Endothelial cell (in vitro differentiated cells): ENCODE data around the gene DENND6A. TPM values are rescaled to one million over a fixed set of nuclear protein-coding genes. Genes with fewer than 3 reads are reported as not detected.

ENCODE experiments used
- DNase-seq: peaks from one replicate; pipeline ENCODE4 v3.0.0; 2021; ENCODE audit warnings: low spot score
- H3K27ac Mint-ChIP-seq: one replicate; pipeline ENCODE4 v1.8.0; 2021; ENCODE audit warnings: mixed read lengths, inconsistent platforms; ENCODE audit not compliant: unreplicated experiment
- H3K27me3 Mint-ChIP-seq: one replicate; pipeline ENCODE4 v1.8.0; 2021; ENCODE audit warnings: mild to moderate bottlenecking, moderate library complexity, mixed read lengths, inconsistent platforms; ENCODE audit not compliant: unreplicated experiment
- H3K36me3 Mint-ChIP-seq: one replicate; pipeline ENCODE4 v1.8.0; 2021; ENCODE audit warnings: mild to moderate bottlenecking, low read depth, mixed read lengths, inconsistent platforms; ENCODE audit not compliant: unreplicated experiment
- H3K4me1 Mint-ChIP-seq: one replicate; pipeline ENCODE4 v1.8.0; 2021; ENCODE audit warnings: mild to moderate bottlenecking, mixed read lengths, inconsistent platforms; ENCODE audit not compliant: unreplicated experiment
- H3K4me3 Mint-ChIP-seq: one replicate; pipeline ENCODE4 v1.8.0; 2021; ENCODE audit warnings: mild to moderate bottlenecking, mixed read lengths, inconsistent platforms; ENCODE audit not compliant: unreplicated experiment
- H3K9me3 Mint-ChIP-seq: one replicate; pipeline ENCODE4 v1.8.0; 2021; ENCODE audit warnings: mixed read lengths, inconsistent platforms; ENCODE audit not compliant: unreplicated experiment
- total RNA-seq: library from RNA; stranded (reverse); fragmentation: NEBNext Ultra II Directional; extraction: Animal tissue kit (Norgen Biotek cat#: 25700); gene quantifications from one replicate; pipeline ENCODE4 v1.2.1, GENCODE V29; 2021; ENCODE audit not compliant: unreplicated experiment
- TF ChIP-seq, protein P1 (sequence below): fragments of 200-600 bp; sonication (generic); IDR thresholded peaks from one replicate; pipeline ENCODE4 v1.5.0; 2021; ENCODE audit warnings: antibody characterized with exemption; ENCODE audit not compliant: unreplicated experiment

The DENND6A gene
- total RNA-seq, 1 donor from 2014 or later = 25.3 TPM

GRCh38 chr3:57735405-57735804 lies 42.5 kb upstream of the DENND6A start:
- no peak overlapping the region for H3K27ac Mint-ChIP-seq
- no peaks in the 10 kb centered on the region for H3K27me3 Mint-ChIP-seq
- no peak for DNase-seq
- peaks cover 2% of the 10 kb centered on the region for H3K4me1 Mint-ChIP-seq
- no peaks in the 10 kb centered on the region for H3K36me3 Mint-ChIP-seq
- no peaks in the 10 kb centered on the region for H3K9me3 Mint-ChIP-seq
- H3K4me3 Mint-ChIP-seq = no peak overlapping the region
- TF ChIP-seq, protein P1, sequence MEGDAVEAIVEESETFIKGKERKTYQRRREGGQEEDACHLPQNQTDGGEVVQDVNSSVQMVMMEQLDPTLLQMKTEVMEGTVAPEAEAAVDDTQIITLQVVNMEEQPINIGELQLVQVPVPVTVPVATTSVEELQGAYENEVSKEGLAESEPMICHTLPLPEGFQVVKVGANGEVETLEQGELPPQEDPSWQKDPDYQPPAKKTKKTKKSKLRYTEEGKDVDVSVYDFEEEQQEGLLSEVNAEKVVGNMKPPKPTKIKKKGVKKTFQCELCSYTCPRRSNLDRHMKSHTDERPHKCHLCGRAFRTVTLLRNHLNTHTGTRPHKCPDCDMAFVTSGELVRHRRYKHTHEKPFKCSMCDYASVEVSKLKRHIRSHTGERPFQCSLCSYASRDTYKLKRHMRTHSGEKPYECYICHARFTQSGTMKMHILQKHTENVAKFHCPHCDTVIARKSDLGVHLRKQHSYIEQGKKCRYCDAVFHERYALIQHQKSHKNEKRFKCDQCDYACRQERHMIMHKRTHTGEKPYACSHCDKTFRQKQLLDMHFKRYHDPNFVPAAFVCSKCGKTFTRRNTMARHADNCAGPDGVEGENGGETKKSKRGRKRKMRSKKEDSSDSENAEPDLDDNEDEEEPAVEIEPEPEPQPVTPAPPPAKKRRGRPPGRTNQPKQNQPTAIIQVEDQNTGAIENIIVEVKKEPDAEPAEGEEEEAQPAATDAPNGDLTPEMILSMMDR = no peak

DNA sequence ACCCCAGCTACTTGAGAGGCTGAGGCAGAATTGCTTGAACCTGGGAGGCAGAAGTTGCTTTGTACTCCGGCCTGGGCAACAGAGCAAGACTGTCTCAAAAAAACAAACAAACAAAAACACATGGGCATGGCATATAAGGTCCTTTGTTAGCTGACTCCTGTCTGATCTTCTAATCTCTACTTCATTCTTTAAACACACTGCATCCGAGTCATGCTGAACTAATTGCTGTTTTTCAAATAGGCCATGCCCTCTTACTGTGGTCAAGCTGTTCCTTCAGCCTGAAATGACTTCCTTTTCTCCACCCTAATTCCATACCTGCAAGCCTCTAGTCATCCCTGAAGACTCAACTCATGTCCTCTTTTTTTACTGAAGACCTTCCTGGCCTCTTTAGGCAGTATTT lies 40.9 kb upstream of the DENND6A start:
- H3K9me3 Mint-ChIP-seq = no peaks in the 10 kb centered on the region
- TF ChIP-seq, protein P1 = no peak
- H3K4me1 Mint-ChIP-seq = peaks cover 2% of the 10 kb centered on the region
- H3K27me3 Mint-ChIP-seq = peaks cover 1% of the 10 kb centered on the region
- no peaks in the 10 kb centered on the region for H3K36me3 Mint-ChIP-seq
- no peak for DNase-seq
- H3K4me3 Mint-ChIP-seq = no peak overlapping the region
- no peak overlapping the region for H3K27ac Mint-ChIP-seq

DNA sequence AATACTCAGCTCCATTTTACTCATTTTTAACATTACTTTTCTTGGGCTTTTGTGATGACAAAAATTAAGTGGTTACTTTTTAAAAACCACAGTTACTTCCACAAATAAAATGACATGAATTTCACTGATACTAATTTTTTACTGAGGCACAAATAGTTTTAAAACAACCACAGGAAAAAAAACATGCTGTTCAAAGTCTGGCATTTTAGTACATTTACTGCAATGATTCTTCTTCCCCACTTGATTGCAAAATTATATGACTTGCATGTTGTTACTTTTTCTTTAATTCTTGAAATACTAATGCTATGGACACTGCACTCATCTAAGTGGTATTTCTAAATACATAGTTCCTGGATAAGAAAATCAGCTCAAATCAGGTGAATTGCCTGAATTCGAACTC lies 38.4 kb upstream of the DENND6A start:
- no peak overlapping the region for H3K27ac Mint-ChIP-seq
- TF ChIP-seq, protein P1 = no peak
- DNase-seq = no peak
- no peaks in the 10 kb centered on the region for H3K9me3 Mint-ChIP-seq
- peaks cover 1% of the 10 kb centered on the region for H3K27me3 Mint-ChIP-seq
- peaks cover 2% of the 10 kb centered on the region for H3K4me1 Mint-ChIP-seq
- no peaks in the 10 kb centered on the region for H3K36me3 Mint-ChIP-seq
- H3K4me3 Mint-ChIP-seq = no peak overlapping the region

- Mint-ChIP-seq H3K27ac (no peak overlapping the region), H3K4me3 (no peak overlapping the region), H3K36me3 (no peaks in the 10 kb centered on the region), H3K27me3 (peaks cover 1% of the 10 kb centered on the region), H3K4me1 (peaks cover 2% of the 10 kb centered on the region), H3K9me3 (no peaks in the 10 kb centered on the region)
- DNase-seq = no peak
- TF ChIP-seq, protein P1 = no peak
Observed at GRCh38 chr3:57730682-57731081, 37.8 kb upstream of the DENND6A start.

DNA sequence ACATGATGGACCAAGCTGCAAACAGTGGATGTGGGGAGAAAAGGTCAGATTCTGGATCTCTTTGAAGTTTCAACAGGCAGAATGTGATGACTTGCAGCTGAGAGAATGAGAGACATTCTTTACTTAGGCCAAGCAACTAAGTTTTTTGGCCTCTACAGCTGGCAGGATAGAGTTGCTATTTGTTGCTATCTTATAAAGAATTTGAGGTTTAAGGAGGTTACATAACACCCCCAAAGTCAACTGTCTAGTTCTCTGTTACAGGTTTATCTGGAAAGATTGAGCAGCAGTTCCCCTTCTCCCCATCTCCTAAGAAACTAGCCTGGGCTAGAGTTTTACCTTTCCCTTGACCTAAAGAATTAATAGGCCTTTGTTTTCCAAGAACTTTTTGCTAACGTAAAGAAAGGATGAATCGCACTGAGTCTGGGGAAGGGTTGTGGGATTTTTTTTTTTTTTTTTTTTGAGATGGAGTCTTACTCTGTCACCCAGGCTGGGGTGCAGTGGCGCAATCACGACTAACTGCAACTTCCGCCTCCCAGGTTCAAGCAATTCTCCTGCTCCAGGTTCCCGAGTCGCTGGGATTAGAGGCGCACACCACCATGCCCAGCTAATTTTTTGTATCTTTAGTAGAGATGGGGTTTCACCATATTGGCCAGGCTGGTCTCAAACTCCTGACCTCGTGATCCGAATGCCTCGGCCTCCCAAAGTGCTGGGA lies 36.6 kb upstream of the DENND6A start:
- H3K9me3 Mint-ChIP-seq = no peaks in the 10 kb centered on the region
- peaks cover 2% of the 10 kb centered on the region for H3K4me1 Mint-ChIP-seq
- TF ChIP-seq, protein P1 = no peak
- DNase-seq = no peak
- no peaks in the 10 kb centered on the region for H3K36me3 Mint-ChIP-seq
- H3K4me3 Mint-ChIP-seq = no peak overlapping the region
- no peak overlapping the region for H3K27ac Mint-ChIP-seq
- H3K27me3 Mint-ChIP-seq = peaks cover 1% of the 10 kb centered on the region
